ENCODE results near the gene TTC38.

The TTC38 gene

DNA sequence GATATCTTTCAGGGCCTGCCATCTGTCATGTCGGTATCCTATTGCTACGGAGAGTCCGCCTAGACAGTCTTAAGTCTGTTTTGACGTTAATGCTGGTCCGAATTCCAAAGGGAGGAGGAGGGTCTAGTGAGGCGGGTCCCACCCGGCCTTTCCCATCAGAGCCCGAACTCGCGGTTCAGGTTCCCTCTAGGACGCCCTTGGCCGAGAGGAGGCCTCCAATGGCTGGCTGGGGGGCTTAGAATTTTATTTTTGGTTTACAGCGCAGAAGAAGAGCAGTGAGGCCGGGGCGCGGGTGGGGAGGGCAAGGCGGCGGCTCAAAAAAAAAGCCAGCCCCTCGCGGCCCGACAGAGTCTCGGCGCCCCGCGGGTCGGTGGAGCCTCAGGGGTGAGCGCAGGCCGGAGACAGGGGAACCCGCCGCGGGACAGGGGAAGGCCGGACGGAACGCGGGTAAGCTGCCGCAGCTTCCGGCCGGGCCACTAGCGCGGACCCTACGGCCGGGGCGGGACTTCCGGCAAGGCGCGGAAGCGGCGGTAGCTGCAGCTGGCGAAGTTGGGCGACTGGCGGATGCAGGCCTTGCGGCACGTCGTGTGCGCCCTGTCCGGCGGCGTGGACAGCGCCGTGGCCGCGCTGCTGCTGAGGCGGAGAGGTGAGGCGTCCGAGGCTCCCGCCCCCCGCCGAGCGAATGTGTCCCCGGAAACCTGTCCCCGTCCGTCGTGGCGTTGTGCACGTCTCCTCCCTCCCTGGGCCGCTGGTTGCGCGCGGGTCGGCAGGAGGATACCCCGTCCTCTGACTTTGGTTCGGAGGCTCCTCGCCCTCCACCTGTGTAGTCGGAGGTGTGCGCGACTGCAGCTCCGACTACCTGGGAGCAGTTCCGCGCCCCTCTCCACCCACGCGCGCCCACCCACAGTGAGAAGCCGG is 67.7 kb downstream of the TTC38 start, which contains the start of gene TRMU:
TSS of gene TRMU (plus strand) at position 514 of the 918 bp plus-strand sequence. CDS start at position 565, 51 bp downstream.
- DNase-seq, result peak; percentile 66

DNA sequence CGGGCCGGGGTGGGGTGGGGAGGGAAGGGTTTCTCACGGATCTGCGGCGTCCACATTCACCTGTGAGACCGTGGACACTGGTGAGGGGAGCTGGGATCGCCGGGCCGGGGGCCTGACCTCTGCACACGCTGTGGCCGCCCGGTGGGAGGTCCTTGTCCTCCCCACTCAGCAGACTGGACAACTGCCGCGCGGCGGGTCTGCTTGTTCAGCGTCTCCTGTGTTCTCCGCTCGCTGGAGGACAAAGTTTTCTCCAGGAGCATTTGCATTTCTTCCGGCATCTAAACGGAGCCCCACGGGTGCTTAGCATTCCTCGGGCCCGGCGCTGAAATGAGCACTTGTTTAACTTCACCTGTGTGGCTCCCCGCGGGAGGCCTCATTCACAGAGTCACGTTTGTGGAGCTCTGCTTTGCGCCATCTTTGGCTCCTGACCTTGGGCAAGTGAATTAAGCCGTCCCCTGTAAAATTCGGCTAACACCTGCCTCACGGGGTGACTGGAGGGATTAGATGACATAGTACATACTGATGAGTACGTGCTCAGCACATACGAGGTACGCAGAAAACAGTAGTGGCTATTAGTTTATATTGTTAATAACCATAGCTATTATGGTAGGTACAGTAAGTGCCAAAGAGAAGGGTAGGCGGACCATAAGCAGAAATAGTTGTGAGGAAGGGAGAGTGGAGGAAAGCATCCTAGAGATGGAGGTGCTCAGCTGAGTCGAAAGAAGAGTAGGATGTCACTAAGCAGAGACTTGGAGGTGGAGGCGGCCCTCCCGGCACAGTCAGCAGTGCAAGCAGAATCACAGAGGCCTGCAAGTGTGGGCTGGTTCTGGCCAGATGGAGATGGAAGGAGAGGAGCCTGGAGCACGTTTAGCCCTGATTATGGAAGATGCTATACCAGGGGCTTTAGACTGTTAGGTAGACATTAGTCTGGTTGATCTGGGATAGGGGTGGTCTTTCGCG is 68.6 kb downstream of the TTC38 start:
- DNase-seq, result no peak

DNA sequence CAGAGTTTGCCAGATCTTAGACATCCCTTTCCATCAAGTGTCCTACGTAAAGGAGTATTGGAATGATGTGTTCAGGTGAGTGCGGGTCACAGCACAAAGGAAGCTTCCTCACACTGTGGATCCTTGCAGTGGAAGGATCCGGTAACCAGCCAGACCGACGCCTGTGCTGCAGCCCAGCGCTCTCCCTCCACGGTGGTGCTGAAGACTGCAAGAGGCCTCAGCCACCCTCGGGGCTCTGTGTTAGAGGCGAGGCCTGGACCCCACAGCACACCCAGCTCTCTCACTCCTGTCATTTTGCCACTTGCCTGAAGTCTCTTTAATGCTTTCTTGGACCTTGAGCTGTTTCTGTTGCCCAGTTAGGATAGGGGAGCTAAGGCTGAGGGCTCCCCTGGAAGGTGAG is 70.1 kb downstream of the TTC38 start:
- no peak for DNase-seq

DNA sequence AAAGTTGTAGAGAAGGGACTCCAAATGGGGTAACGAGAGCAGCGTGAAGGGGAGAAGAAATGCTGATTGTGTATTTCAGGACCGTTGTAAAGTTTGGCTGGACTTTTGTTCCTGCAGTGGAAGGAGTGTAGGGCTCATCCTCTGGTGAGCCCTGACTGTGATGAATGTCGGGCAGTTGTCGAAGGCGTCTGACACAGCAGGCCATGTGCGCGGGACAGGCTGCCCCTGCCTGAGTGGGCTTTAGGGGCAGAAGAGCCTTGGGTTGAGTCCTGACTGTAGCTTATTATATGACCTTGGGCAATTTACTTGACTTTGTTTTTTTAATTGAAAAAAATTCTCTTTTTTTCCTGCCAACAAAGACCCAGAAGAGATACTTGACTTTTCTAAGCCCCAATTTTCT is 70.8 kb downstream of the TTC38 start:
- no peak for DNase-seq

- DNase-seq, result no peak
These were observed 72.1 kb downstream of the TTC38 start for GRCh38 chr22:46339956-46340355.

DNA sequence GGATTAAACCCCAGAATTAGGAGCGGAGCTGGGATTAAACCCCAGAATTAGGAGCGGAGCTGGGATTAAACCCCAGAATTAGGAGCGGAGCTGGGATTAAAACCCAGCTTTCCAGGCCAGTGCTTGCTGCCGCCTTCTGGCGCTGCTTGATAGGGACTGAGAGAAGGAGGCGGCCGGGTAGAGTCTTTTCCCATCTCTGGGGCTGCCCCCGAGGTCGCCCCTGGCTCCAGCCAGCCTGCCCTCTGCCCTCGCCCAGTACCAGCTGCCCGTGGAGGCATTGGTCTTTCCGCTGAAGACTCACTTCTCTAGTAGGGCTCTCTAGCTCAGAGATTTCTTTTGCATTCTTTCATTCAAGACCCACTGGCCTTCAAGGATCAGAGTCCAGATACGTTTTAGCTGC is 72.9 kb downstream of the TTC38 start:
- no peak for DNase-seq

All from activated effector memory CD4-positive, alpha-beta T cell treated with Interleukin-2 at 50 U/mL for 16 hours (primary cell).